A549 treated with AZD2906 at 1 μM for 4 hours (cell line): ENCODE results near the gene TTLL10. TPM values are rescaled to one million over a fixed set of nuclear protein-coding genes. Genes with fewer than 3 reads are reported as not detected.

ENCODE experiments used
- total RNA-seq: library from RNA; stranded (reverse); fragments of 200-300 nt; extraction: Qiagen RNA extraction; gene quantifications from 5 replicates; pipeline ENCODE4 v1.2.3, GENCODE V29; 2022

TTLL10 gene
- not detected in 5 replicates for total RNA-seq

DNA sequence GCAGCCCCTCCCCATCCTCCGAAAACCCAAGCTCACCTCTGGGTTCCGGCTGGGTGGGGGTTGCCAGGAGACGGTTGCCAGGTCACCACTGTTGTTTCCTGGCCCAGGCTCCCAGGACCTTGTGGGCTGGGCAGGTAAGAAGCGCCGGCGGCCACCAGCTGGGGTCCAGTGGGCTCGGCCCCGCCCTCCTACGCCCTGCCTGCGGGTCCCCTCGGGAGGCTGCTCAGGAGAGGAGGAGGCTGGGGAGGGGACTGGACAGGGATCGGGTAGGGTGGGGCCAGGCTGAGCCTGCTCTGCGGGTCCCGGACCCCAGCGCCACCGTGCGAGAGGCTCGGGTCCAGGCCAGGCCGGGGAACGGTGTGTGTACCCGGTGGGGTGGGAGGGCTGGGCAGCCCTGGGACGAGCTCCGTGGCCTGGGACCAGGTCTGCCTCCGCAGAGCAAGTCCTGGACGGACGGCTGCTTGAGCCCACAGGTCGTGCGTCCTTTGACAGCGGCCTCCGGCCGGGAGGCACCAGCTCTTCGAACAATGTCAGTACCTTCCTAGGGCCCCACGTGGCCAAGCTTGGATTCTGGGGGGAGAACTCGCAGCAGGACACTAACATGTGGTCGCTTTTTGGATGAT is at the start of gene TTLL10:
Gene TTLL10 (plus strand): TSS at position 88 of the 623 bp plus-strand sequence. CDS start 5,336 bp downstream, outside the sequence.

DNA sequence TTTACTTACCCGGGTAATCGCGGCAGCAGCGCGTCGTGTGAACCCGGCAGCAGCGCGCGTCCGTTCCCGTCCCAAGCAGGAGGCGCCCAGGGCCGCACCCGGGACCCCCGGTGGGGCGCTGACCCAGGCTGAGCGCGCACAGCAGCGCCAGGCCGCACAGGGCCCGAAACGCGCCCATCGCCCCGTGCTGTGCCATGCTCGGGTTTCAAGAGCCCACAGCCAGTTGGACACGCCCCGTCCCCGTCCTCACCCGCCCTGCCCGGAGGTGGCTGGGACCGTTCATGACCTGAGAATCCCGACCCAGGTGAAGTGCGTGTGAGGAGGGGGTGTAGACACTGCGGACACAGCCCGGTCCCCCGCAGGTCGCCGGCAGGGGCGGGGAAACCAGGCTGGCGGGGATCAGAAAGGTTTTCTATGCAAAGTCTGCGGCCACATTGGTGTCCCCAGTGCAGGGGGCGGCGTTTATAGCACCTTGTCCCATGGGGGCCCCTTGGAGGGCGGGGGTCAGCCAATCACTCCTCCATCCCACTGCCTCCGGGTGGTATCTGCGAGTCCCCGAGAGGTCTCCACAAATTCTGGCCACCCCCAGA is 32.8 kb downstream of the TTLL10 start, which contains the start of gene TNFRSF18:
Gene TNFRSF18 (minus strand): TSS at position 217 of the 590 bp plus-strand sequence. CDS start 21 bp downstream, at position 196.

DNA sequence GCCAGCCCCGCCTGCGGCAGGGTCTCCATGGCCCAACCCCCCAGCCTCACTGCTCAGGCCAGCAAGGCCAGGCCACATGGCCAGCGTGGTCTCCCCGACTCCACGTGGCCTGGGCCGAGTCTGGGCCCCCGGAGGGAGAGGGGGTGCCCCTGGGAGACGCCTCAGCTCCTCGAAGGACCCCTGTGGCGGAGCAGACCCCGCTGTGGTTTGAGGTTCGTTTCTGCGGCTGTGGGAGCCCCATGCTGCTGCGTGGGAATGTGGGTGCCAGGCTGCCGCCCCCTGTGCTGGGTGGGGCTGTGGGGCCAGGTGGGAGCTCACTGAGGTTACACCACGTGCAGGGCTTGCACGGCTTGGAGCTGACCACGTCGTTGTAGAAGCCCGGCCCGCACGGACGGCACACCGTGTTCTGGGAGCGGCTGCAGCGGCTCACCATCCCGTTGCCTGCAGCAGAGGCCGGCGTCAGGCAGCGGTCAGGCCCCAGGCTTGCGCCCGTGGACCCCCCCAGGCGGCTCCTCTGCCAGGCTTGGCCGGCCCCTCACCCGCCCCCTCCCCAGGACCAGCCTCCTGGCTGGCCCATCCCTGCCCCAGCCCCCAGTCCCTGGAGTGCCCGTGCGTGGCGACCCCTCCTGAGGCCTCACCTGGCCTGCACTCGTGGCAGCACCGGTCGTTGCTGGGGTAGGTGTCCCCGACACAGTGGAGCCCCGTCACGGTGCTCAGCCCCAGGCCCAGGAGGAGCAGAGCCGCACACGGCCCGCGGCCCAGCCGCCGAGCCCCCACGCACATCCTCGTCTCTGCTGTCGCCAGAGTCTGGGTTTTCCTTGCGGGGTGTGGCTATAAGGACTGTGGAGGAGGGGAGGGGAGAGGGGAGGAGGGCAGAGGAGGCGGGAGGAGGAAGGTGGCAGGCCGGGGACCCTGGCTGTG is 39.9 kb downstream of the TTLL10 start, which contains the start of gene TNFRSF4:
Gene TNFRSF4 (minus strand): TSS at position 809 of the 921 bp plus-strand sequence. CDS start 26 bp downstream, at position 783.

GRCh38 chr1:1231400-1232207 is 57.9 kb downstream of the TTLL10 start, which contains the start of gene SDF4:
SDF4 (minus strand) TSS chr1:1232001; CDS start chr1:1228772, 3,229 bp downstream.

DNA sequence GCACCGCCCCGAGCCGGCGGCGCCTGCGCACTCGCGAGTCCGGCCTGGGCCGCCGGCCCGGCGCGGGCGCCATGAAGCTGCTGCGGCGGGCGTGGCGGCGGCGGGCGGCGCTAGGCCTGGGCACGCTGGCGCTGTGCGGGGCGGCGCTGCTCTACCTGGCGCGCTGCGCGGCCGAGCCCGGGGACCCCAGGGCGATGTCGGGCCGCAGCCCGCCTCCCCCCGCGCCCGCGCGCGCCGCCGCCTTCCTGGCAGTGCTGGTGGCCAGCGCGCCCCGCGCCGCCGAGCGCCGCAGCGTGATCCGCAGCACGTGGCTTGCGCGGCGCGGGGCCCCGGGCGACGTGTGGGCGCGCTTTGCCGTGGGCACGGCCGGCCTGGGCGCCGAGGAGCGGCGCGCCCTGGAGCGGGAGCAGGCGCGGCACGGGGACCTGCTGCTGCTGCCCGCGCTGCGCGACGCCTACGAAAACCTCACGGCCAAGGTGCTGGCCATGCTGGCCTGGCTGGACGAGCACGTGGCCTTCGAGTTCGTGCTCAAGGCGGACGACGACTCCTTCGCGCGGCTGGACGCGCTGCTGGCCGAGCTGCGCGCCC is 58.6 kb downstream of the TTLL10 start, which contains the start of gene B3GALT6:
Gene B3GALT6 (plus strand): TSS at position 30 of the 588 bp plus-strand sequence. CDS start 42 bp downstream, at position 72.

GRCh38 chr1:1246577-1247340 is 73.1 kb downstream of the TTLL10 start, which contains the start of gene C1QTNF12:
C1QTNF12 (minus strand) TSS chr1:1246722; CDS start chr1:1246690, 32 bp downstream.

Other genes starting within 250 kb of the TTLL10 start
- 14.0 to 25.0 TPM (median 23.6 TPM) in 5 replicates for gene SAMD11, start 250.0 kb upstream of the TTLL10 start, total RNA-seq
- gene NOC2L, start 214.6 kb upstream of the TTLL10 start, total RNA-seq: 69.2 to 85.8 TPM (median 78.9 TPM) in 5 replicates
- 7.5 to 17.0 TPM (median 13.7 TPM) in 5 replicates for gene KLHL17, start 213.3 kb upstream of the TTLL10 start, total RNA-seq
- 3.3 to 5.7 TPM (median 4.9 TPM) in 5 replicates for gene PLEKHN1, start 207.4 kb upstream of the TTLL10 start, total RNA-seq
- gene PERM1, start 191.8 kb upstream of the TTLL10 start, total RNA-seq: 0.10 to 0.19 TPM (median 0.13 TPM) in 5 replicates
- gene HES4, start 173.8 kb upstream of the TTLL10 start, total RNA-seq: 17.8 to 65.9 TPM (median 57.8 TPM) in 5 replicates
- gene ISG15, start 160.4 kb upstream of the TTLL10 start, total RNA-seq: 12.1 to 23.1 TPM (median 19.4 TPM) in 5 replicates
- 78.5 to 115 TPM (median 107 TPM) in 5 replicates for gene AGRN, start 153.8 kb upstream of the TTLL10 start, total RNA-seq
- gene RNF223, start 99.6 kb upstream of the TTLL10 start, total RNA-seq: 0.21 to 0.30 TPM (median 0.23 TPM) in 5 replicates
- gene C1orf159, start 57.8 kb upstream of the TTLL10 start, total RNA-seq: 8.2 to 14.5 TPM (median 13.7 TPM) in 5 replicates
- gene TNFRSF18, start 32.7 kb downstream of the TTLL10 start, total RNA-seq: 0.09 to 0.20 TPM (median 0.13 TPM) in 4 of 5 replicates, not detected in the other
- gene TNFRSF4, start 40.3 kb downstream of the TTLL10 start, total RNA-seq: 0.13 to 0.34 TPM (median 0.20 TPM) in 4 of 5 replicates, not detected in the other
- gene SDF4, start 58.1 kb downstream of the TTLL10 start, total RNA-seq: 109 to 135 TPM (median 131 TPM) in 5 replicates
- 11.0 to 19.8 TPM (median 18.8 TPM) in 5 replicates for gene B3GALT6, start 58.4 kb downstream of the TTLL10 start, total RNA-seq
- gene C1QTNF12, start 72.8 kb downstream of the TTLL10 start, total RNA-seq: 0.71 to 1.9 TPM (median 1.4 TPM) in 5 replicates
- gene UBE2J2, start 100.0 kb downstream of the TTLL10 start, total RNA-seq: 36.2 to 50.4 TPM (median 45.1 TPM) in 5 replicates
- 0.52 to 1.3 TPM (median 1.1 TPM) in 5 replicates for gene SCNN1D, start 106.6 kb downstream of the TTLL10 start, total RNA-seq
- gene ACAP3, start 134.1 kb downstream of the TTLL10 start, total RNA-seq: 8.2 to 16.9 TPM (median 14.4 TPM) in 5 replicates
- gene PUSL1, start 134.7 kb downstream of the TTLL10 start, total RNA-seq: 15.8 to 25.3 TPM (median 23.7 TPM) in 5 replicates
- gene INTS11, start 150.8 kb downstream of the TTLL10 start, total RNA-seq: 46.5 to 63.1 TPM (median 58.1 TPM) in 5 replicates
- gene CPTP, start 150.9 kb downstream of the TTLL10 start, total RNA-seq: 18.3 to 25.4 TPM (median 24.0 TPM) in 5 replicates
- 0.09 to 0.26 TPM (median 0.23 TPM) in 5 replicates for gene TAS1R3, start 157.4 kb downstream of the TTLL10 start, total RNA-seq
- gene DVL1, start 175.5 kb downstream of the TTLL10 start, total RNA-seq: 41.0 to 73.2 TPM (median 64.0 TPM) in 5 replicates
- 0.11 to 0.36 TPM (median 0.15 TPM) in 4 of 5 replicates, not detected in the other for gene MXRA8, start 184.7 kb downstream of the TTLL10 start, total RNA-seq
- gene AURKAIP1, start 201.3 kb downstream of the TTLL10 start, total RNA-seq: 107 to 197 TPM (median 169 TPM) in 5 replicates
- 38.0 to 55.0 TPM (median 48.1 TPM) in 5 replicates for gene CCNL2, start 225.5 kb downstream of the TTLL10 start, total RNA-seq
- 128 to 145 TPM (median 135 TPM) in 5 replicates for gene MRPL20, start 233.4 kb downstream of the TTLL10 start, total RNA-seq
- 0.03 to 0.10 TPM (median 0.07 TPM) in 3 of 5 replicates, not detected in the others for gene ANKRD65, start 247.4 kb downstream of the TTLL10 start, total RNA-seq